NCI-H69 (cell line): ENCODE measurements around the gene EDA.

Source experiments
- DNase-seq: peaks from one replicate; lab custom pipeline; 2025; lab: John Stamatoyannopoulos, UW

Gene EDA

DNA sequence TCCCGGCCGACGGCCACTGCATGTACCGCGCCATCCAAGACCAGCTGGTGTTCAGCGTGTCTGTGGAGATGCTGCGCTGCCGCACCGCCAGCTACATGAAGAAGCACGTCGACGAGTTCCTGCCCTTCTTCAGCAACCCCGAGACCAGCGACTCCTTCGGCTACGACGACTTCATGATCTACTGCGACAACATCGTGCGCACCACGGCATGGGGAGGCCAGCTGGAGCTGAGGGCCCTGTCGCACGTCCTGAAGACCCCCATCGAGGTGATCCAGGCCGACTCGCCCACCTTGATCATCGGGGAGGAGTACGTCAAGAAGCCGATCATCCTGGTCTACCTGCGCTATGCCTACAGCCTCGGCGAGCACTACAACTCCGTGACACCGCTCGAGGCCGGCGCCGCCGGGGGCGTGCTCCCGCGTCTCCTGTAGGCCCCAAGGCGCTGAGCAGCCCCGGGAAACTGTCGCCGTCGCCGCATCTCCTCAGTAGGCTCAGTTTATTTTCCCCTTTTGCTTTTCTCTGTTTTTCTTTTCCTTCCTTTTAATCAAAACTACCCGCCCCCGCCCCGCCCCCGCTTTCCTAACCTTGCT lies 447.1 kb downstream of the EDA start:
- no peak for DNase-seq

DNA sequence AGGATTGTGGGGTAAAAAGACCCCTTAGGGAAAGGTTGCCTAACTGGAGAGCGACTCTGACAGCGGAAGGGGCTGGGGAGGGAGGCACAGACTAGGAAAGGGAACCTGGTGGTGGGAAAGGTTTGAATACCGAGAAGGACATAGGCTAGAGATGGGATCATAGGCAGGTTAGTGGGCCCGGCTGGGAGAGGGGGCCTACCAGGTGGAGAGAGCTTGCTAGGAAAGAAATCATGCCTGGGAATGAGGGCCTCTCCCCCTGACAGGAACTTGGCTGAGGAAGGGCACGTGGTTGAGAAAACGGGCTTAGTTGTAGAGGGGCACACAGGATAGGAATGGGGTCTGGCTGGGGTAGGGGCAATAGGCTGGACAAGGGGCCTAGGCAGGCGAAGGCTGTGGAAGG lies 450.7 kb downstream of the EDA start:
- DNase-seq = no peak

DNA sequence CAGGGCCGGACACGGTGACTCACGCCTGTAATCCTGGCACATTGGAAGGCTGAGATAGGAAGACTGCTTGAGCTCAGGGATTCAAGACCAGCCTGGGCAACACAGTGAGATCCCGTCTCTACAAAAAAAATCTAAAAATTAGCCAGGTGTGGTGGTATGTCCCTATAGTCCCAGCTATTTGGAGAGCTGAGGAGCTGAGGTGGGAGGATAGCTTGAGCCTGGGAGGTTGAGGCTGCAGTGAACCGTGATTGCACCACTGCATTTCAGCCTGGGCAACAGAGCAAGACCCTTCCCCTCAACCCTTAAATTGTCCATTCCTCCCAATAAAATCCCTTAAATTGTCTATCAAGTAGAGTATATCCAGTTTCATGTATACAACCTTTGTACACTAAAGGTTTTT lies 463.4 kb downstream of the EDA start:
- DNase-seq = no peak

DNA sequence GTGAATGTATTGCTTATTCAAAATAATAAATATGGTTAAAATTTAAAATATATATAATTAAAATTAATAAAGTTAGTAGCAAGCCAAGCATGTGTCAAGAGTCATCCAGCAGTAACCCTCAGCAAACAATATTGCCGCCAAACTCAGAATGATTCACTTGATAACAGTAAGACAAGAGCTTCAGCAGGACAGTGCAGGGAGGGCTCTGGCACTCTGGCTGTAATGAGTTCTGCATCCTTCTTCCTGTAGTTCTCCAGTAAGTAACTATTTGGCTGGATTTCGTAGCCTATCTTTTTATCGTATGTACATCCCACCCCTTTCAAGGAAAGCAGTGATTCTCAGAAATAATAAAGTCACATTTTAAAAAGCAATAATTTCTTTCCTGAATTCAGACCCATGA lies 464.0 kb downstream of the EDA start:
- DNase-seq = no peak

DNA sequence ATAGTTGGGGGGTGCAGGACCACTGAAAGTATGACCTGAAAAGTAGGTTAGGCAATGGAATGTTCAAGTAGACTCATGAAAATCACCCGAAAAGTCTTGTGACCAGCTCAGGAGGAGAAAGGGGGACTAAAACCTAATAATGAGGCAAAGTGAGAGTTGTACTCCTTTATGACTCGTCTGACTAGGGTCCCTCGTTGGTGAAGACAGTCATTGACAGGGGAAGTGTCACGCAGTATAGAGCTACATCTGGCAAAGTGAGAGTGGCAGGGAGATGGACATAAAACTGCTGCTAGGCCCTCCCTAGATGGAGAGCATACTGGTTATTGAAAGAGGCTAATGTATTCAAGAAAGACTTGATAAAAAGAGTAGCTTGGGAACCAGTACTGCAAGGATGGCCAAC lies 466.8 kb downstream of the EDA start:
- DNase-seq = no peak

DNA sequence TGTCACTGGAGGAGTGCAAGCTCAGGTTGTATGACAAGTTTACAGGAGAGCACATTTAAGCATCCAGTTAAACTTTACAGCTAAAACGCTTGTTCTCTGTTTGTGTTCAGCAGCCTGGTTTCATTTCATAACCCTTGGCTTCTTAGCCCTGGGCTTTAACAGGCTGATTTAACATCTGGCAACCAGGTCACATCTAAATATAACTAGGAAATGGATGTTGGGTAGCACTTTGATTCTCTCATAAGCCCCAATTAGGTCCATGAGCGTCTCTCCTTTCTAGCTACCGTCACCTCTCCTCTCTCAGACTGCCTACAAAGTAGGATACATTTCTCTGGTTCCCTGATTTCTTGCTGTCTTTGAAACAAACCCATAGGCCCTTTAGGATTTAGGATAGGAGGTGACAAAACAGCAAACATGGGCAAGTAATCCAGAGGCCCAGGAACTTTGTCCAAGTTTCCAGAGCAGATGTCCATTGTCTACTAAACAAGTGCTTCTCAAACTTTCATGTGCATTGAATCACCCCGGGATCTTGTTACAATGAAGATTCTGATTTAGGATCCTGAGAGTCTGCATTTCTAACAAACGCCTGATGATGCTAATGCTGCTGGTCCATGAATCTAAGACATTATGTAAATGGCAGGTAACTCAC lies 468.8 kb downstream of the EDA start:
- DNase-seq = no peak

DNA sequence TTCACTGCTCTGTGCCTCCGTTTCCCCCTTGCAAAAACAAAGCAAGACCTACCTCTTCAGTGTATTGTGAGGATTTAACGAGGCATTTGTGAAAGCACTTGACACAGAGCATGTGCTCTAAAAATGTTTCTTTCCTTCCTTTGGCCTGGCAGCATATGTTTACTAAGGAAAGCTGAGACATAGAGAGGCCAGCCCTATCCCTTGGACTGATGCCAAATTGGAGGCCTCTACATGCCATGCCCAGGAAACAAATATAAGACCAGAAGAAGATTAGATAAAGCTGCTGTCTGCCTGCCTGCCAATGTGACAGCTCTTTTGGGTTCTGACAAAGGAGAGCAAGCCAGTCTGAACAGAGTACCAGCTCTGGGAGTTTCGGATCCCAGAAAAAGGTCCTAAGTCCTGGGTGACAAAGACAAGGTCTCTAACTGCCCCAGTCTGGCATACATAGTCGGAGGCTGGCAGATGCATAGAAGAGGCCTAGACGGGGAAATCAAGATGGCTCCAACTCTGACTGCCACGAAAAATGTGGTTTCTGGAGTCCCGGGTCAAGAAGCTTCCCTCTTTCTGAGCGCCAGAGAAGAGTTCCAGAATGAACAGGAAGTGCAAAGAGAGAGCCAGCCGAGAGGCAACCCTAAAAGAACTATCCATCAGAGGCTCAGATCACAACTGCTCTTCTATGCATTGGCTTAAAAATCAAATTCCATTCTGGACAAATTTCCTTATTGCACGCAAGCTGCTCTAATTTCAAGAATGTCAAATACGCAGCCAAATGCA lies 472.1 kb downstream of the EDA start:
- peak; percentile 18 for DNase-seq

DNA sequence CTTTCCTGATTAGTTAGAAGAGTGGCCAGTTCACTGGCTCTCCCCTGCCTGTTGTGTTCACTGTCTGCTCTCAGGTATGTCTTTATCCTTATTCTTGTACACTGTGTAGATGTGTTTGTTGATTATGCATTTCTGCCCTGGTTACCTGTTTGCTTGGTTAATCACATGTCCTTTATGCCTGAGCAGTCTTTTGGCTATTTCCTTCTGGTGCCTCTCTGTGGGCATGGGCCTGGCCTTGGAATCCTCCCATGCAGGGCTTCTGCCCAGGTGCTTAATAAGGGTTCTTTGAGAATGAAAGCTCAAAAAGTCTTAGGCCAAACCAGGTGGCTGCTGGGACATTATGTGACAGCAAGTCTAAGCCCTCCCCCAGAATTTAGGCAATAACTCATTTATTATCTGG lies 472.8 kb downstream of the EDA start:
- DNase-seq = no peak
